Cardiac fibroblast (primary cell): ENCODE measurements around the gene KDM5A.
"Not testable (repeated sequence)": the region's sequence is repeated elsewhere in the genome, so short reads cannot be mapped to it uniquely, and the experiment has no call there.

Experiments used
- DNase-seq, 2 donors: peaks; one replicate each; pipeline versions ENCODE4 v3.0.0 to v3.0.0-alpha.2; 2010; ENCODE audit warnings: low read depth in 2 of 2
- H3K4me3 ChIP-seq, 2 donors: replicated peaks in 1 of 2; 1 replicate in 1 of 2; 2 replicates in 1 of 2; pipeline ENCODE4 v1.5.1; 2011; ENCODE audit warnings: low read depth in 2 of 2, low read length in 2 of 2, mild to moderate bottlenecking in 2 of 2, moderate library complexity in 1 of 2
- TF ChIP-seq, protein P1 (sequence below): IDR thresholded peaks from one replicate; pipeline ENCODE4 v1.5.1; 2011; ENCODE audit warnings: low read depth, mild to moderate bottlenecking, low read length, inconsistent platforms

KDM5A gene

GRCh38 chr12:238736-239398, 150.3 kb downstream of the KDM5A start:
- TF ChIP-seq, protein P1, sequence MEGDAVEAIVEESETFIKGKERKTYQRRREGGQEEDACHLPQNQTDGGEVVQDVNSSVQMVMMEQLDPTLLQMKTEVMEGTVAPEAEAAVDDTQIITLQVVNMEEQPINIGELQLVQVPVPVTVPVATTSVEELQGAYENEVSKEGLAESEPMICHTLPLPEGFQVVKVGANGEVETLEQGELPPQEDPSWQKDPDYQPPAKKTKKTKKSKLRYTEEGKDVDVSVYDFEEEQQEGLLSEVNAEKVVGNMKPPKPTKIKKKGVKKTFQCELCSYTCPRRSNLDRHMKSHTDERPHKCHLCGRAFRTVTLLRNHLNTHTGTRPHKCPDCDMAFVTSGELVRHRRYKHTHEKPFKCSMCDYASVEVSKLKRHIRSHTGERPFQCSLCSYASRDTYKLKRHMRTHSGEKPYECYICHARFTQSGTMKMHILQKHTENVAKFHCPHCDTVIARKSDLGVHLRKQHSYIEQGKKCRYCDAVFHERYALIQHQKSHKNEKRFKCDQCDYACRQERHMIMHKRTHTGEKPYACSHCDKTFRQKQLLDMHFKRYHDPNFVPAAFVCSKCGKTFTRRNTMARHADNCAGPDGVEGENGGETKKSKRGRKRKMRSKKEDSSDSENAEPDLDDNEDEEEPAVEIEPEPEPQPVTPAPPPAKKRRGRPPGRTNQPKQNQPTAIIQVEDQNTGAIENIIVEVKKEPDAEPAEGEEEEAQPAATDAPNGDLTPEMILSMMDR: no peak
- no peak overlapping the region for H3K4me3 ChIP-seq
- no peak for DNase-seq

GRCh38 chr12:238116-238515, 151.0 kb downstream of the KDM5A start:
- no peak overlapping the region for H3K4me3 ChIP-seq
- TF ChIP-seq, protein P1: no peak
- no peak for DNase-seq

DNA sequence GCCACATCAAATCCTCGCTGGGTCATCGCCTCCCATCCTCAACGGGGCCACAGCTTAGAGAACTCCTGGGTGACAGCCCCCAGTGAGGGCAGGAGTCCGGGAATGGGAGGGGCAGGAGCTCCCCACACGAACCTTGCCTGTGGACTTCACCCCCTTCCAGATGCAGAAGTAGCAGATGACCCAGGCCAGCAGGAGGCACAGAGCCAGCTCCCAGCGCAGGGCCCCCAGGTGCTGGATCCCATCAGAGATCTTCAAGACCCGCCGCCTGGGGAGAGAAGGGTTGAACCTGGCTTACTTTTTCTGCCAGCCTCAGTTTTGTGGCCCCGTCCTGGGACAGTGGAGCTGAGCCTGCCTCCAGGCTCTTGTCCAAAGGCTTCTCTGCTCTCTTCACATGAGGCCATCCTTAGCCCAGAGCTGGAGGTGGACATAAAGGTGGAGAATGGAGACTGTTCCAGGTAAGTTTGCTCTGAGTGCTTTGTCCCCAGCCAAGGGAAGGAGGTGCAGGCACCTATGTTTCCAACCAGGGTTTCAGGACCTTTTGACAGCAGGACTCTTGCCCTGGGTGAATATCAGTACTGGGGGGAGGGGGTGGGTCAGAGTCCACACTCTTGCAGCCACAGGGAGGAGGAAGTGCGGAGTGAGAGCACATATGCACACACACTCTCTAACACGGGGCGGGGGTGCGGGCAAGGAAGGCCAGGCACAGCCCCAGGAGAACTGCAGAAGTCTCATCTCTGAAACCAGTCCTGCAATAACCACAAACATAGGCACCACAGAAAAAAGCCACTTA, 151.9 kb downstream of the KDM5A start:
- DNase-seq: no peak
- TF ChIP-seq, protein P1: no peak
- H3K4me3 ChIP-seq: no peak overlapping the region

DNA sequence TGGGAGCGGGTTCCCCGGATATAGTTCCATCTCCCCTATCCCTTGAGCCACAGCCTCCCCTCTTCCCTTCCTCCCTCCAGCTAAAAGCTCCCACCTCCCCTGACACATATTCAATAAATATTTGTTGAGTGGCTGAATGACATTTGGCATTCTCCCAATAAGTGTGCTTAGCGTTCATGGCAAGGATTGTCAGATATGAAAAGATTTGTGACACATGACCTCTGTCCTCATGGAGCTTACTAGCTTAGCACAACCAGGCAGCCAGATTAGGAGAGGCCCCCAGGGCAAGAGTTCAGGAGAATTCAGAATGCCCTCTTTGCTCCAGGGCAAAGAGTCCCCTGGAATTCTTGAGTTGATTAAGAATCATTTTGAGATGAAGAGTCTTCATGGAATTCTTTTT, 152.7 kb downstream of the KDM5A start:
- no peak overlapping the region for H3K4me3 ChIP-seq
- DNase-seq: no peak
- TF ChIP-seq, protein P1: no peak

DNA sequence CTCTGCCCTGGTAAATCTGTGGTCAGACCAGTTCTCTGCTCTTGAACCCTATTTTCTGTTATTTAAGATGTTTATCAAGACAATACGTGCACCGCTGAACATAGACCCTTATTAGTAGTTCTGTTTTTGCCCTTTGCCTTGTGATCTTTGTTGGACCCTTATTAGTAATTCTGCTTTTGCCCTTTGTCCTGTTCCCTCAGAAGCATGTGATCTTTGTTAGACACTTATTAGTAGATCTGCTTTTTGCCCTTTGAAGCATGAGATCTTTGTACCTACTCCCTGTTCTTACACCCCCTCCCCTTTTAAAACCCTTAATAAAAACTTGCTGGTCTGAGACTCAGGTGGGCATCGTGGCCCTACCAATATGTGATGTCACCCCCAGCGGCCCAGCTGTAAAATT, 153.2 kb downstream of the KDM5A start:
- H3K4me3 ChIP-seq, DNase-seq: not testable (repeated sequence)

GRCh38 chr12:234891-235415, 154.2 kb downstream of the KDM5A start:
- TF ChIP-seq, protein P1: no peak
- DNase-seq: no peak
- no peak overlapping the region for H3K4me3 ChIP-seq

DNA sequence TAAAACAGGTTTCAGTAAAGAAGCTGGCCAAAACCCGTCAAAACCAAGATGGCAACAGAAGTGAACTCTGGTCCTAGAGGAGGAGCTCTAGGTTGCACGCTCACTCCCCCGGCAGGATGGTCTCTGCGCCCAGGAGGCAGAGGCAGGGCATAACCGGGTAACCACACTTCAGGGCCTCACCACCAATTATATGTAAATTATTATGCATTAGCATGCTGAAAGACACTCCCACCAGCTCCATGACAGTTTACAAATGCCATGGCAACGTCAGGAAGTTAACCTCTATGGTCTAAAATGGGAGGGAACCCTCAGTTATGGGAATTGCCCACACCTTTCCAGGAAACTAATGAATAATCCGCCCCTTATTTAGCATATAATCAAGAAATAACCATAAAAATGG, 155.1 kb downstream of the KDM5A start:
- H3K4me3 ChIP-seq: no peak overlapping the region
- no peak for DNase-seq
- TF ChIP-seq, protein P1: no peak
